Ectodermal cell (in vitro differentiated cells): ENCODE data around the gene HSBP1L1.

Experiments
- H3K27ac ChIP-seq: 2 replicates; pipeline ENCODE4 v1.7.0; 2013; ENCODE audit warnings: mild to moderate bottlenecking, low read depth, low read length; ENCODE audit not compliant: insufficient read depth, poor library complexity, severe bottlenecking
- H3K27me3 ChIP-seq: 2 replicates; pipeline ENCODE4 v1.7.0; 2013; ENCODE audit warnings: mild to moderate bottlenecking, low read length; ENCODE audit not compliant: insufficient read depth, control insufficient read depth, poor library complexity, severe bottlenecking
- H3K36me3 ChIP-seq: one replicate; pipeline ENCODE4 v1.7.0; 2013; ENCODE audit warnings: low read length; ENCODE audit not compliant: control insufficient read depth, insufficient read depth
- H3K4me1 ChIP-seq: one replicate; pipeline ENCODE4 v1.7.0; 2013; ENCODE audit warnings: low read length; ENCODE audit not compliant: control insufficient read depth, insufficient read depth
- H3K4me3 ChIP-seq: 2 replicates; pipeline ENCODE4 v1.7.0; 2013; ENCODE audit warnings: low read depth, low read length, control low read depth; ENCODE audit not compliant: insufficient read depth
- H3K9me3 ChIP-seq: 2 replicates; pipeline ENCODE4 v1.7.0; 2013; ENCODE audit warnings: mild to moderate bottlenecking, low read length, moderate library complexity; ENCODE audit not compliant: control insufficient read depth
- WGBS, 2 experiments: methylation state at CpG; one replicate each; pipeline ENCODE4 v1.1.7; 2013; ENCODE audit warnings: missing lambda C conversion rate in 2 of 2; 5-methylcytosine and 5-hydroxymethylcytosine counted together

HSBP1L1 gene

DNA sequence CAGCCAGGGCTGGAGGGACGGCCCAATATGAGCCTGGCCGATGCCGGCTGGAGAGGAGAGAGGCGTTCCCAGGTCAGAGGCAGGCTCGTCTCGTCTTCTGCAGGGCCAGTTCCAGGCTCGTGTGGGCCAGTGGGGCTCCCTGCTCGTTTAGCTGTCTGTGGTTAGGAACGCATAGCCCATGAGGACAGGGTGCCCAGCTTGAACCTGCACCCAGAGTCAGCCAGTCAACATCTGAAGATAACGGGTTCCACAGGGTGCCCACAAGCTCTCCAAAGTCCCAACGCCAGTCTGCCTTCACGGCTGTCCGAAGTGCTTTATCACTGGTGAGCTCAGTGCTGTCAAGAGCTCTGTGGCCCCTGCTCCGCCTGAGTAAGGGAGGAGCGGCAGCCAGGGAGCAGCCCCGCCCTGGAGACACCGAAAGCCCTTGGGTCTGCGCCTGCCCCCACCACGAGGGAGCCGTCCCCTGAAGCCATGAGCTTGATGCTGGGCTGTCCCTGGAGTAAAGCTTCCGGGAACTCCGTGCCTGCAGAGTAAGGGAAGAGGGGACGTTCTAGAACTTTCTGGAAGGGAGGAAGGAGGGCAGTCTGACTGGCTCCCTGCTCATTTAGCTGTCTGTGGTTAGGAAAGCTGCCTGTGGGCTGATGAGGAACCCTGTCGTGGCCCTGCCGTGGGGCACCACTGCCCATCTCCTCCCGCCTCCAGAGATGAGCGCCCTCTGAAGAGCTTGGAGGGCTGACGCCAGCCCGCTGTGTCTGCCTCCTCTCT lies 2.7 kb upstream of the HSBP1L1 start:
- no peak overlapping the region for H3K4me3 ChIP-seq
- H3K4me1 ChIP-seq, result peaks cover 36% of the 10 kb centered on the region
- H3K27ac ChIP-seq, result no peak overlapping the region
- no peaks in the 10 kb centered on the region for H3K9me3 ChIP-seq
- H3K36me3 ChIP-seq, result no peaks in the 10 kb centered on the region
- H3K27me3 ChIP-seq, result peaks cover 43% of the 10 kb centered on the region
- WGBS, 2 experiments, result 81% methylated on average over 29 of the region's 29 CpGs

DNA sequence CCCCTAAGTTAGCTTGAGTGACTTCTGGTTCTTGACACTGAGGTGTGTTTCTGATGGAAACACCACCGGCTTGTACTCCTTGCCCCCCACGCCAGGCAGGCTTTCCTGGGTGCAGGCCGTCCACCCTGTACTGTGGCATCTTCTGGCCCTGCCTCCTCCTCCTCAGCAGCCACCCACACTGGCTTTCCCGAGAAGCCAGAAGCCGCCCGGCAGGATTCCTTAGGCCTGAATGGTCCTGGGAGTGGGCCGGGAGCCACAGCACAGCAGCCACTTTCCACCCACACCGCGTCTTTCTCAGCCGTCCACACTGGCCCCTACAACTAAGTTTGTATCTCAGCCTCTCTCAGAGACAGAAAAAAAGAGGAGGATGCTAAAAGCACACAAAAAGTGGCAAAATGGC lies 2.1 kb upstream of the HSBP1L1 start:
- H3K27ac ChIP-seq, result no peak overlapping the region

DNA sequence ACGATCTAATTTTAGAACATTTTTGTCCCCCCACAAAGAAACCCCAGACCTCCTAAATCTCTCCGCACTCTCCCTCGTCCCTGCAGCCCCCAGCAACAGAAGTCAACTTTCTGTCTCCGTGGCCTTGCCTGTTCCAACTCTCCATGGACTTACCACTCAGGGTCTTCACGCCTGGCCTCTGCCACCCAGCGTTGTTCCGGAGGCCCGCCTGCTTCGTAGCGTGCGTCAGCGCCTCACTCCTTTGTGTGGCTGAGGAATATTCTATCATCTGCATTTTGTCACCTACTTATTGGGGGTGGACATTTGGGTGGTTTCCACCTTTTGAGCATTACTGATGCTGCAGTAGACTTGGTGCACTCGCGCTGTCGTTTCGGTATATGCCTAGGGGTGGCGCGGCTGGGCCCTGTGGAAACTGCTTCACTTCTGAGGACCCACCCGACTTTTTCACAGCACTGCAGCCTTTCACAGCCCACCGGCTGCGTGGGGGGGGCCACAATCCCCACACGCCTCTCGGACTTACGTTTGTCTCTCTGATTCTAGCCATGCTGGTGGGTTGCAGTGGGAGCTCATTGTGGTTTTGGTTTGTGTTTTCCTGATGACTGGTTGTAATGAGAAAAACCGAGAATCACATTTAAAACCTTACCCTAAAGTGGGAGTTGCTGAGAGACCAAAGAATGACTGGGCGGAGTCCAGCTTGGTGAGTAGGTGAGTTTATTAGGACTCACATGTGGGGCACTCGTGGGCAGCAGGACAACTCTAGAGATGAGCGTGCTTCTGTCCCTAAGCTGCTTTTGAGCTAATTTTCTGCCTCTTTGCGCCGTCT lies 1.4 kb upstream of the HSBP1L1 start:
- Histone ChIP-seq H3K27ac (no peak overlapping the region), H3K27me3 (peaks cover 43% of the 10 kb centered on the region)
- 90 to 91% methylated on average over 30 of the region's 30 CpGs for WGBS, 2 experiments

More for the DNA sequence above, 2.1 kb upstream of the HSBP1L1 start:
- Histone ChIP-seq H3K4me3 (no peak overlapping the region), H3K36me3 (no peaks in the 10 kb centered on the region), H3K27me3 (peaks cover 43% of the 10 kb centered on the region), H3K4me1 (peaks cover 36% of the 10 kb centered on the region), H3K9me3 (no peaks in the 10 kb centered on the region)
- WGBS, 2 experiments, result 77 to 79% methylated on average over 10 of the region's 10 CpGs

DNA sequence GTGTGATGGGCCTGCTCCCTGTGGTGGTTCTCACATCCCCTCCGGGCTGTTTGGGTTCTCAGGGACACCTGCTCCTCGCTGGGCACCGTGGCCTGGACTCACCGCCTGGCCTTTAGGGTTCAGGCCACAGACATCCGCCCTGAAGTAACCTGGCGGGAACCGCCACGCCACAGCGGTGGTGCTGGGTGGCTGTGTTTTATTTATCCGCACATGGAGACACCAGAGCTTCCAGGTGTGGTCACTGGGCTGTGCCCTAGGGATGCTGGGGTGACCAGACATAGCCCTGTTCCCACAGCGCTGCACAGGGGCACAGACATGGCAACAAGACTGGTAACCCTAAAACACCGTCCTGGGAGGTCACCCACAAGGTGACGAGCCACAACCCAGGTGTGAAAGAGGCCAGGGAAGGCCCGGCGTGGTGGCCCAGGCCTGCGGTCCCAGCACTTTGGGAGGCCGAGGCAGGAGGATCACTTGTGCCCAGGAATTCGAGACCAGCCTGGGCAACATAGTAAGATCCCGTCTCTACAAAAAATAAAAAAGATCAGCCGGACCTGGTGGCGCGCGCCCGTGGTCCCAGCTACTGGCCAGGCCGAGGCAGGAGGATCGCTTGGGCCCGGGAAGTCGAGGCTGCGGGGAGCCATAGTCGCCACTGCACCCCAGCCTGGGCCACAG lies 649 bp upstream of the HSBP1L1 start:
- WGBS, 2 experiments, result 91 to 93% methylated on average over 30 of the region's 30 CpGs
- H3K4me3 ChIP-seq, result peak overlapping the region; percentile 41
- no peak overlapping the region for H3K27ac ChIP-seq
- no peaks in the 10 kb centered on the region for H3K9me3 ChIP-seq
- no peaks in the 10 kb centered on the region for H3K36me3 ChIP-seq
- peaks cover 36% of the 10 kb centered on the region for H3K4me1 ChIP-seq
- H3K27me3 ChIP-seq, result peaks cover 43% of the 10 kb centered on the region

More for the DNA sequence above, 1.4 kb upstream of the HSBP1L1 start:
- Histone ChIP-seq H3K36me3 (no peaks in the 10 kb centered on the region), H3K4me1 (peaks cover 36% of the 10 kb centered on the region), H3K9me3 (no peaks in the 10 kb centered on the region), H3K4me3 (no peak overlapping the region)

DNA sequence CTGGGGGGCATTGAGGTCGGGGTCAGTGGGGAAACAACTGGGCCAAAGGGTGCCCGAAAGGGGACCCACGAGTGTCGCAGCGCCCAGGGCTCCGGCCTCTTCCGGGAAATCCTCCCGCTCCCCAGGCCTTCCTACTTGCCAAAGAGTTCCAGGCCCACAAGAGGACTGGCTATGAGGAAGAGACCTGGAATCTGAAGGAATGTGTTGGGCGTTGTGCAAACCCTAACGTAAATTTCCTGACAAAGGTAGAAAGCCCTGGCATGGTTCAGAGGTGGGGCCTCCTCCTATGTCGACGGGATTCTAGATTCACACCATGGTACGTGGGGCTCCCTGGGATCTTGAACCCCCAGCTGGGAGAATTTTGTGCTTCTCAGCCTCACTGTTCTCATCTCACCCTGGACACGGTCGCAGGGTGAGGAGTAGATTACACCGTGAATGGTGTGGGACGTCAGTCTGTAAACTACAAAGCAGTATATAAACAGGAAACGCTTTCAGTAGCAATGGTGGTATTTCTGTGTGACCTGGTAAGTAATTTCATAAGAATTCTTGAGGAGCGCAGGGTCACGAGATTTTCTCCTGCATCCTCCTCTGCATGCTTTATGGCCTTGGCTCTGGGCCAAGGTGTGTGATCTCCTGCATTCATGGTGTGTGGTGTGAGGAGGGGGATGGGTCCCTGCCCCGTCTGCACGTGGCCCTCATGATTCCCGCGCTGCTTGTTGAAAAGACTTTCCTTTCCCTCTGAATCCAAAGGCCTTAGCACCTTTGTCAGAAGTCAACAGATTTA lies 868 bp downstream of the HSBP1L1 start:
- Histone ChIP-seq H3K27ac (no peak overlapping the region), H3K4me3 (peak overlapping the region; percentile 41), H3K27me3 (peaks cover 43% of the 10 kb centered on the region), H3K9me3 (no peaks in the 10 kb centered on the region), H3K4me1 (peaks cover 30% of the 10 kb centered on the region), H3K36me3 (no peaks in the 10 kb centered on the region)
- WGBS, 2 experiments, result 54 to 57% methylated on average over 20 to 24 of the region's 24 CpGs

DNA sequence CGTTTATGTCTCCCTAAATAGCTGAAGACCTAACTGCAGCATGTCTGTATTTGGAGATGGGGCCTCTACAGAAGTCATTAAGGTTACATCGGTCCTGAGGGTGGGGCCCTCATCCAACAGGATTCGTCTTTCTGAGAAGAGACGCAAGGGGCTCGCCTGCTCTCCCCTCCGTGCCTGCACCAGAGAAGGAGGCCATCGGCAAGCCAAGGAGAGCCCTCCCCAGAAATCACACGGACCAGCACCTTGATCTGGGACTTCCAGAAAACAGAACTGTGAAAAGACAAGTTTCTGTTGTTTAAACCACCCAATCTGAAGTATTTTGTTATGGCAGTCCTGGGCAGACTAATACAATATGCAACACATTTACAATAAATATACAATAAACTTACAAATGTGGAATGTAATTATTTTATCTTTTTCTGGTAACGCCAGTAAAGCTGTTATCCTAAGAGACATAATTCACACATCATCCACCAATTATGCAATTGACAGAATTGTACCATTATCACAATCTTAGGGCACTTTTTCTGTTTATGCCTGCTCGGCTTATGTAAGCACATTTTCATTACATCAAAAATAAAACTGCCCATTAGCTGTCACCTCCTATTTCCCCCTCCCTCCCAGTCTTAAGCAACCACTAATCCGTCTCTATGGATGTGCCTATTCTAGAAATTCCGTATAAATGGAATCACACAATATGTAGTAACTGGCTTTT lies 6.1 kb downstream of the HSBP1L1 start:
- Histone ChIP-seq H3K4me3 (no peak overlapping the region), H3K27me3 (no peaks in the 10 kb centered on the region), H3K27ac (no peak overlapping the region), H3K9me3 (no peaks in the 10 kb centered on the region), H3K36me3 (peaks cover 24% of the 10 kb centered on the region), H3K4me1 (no peaks in the 10 kb centered on the region)
- WGBS, 2 experiments, result 94 to 95% methylated on average over 12 of the region's 12 CpGs

DNA sequence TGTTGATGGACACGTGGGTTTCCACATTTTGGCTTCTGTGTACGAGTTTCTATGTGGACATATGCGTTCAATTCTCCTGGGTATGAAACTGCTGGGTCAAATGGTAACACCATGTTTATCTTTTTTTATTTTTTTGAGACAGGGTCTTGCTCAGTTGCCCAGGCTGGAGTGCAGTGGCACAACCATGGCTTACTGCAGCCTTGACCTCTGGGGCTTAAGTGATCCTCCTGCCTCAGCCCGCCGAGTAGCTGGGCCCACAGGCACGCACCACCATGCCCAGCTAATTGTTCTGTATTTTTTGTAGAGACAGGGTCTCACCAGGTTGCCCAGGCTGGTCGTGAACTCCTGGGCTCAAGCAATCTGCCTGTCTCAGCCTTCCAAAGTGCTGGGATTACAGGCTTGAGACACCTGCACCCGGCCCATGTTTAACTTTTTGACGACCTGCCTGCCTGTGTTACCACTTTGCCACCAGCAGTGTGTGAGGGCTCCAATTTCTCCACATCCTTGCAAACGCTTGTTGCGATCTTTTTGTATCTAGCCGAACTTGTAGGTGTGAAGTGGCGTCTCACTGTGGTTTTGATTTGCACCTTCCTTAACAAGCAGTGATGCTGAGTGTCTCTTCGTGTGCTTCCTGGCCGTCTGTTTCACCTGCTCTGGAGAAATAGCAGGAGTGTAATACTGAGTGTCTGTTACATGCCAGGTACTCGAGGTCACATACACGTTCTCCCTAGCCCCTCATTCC lies 6.9 kb downstream of the HSBP1L1 start:
- Histone ChIP-seq H3K36me3 (peaks cover 29% of the 10 kb centered on the region), H3K4me3 (no peak overlapping the region), H3K27ac (no peak overlapping the region), H3K27me3 (no peaks in the 10 kb centered on the region), H3K9me3 (no peaks in the 10 kb centered on the region), H3K4me1 (no peaks in the 10 kb centered on the region)
- 94 to 95% methylated on average over 17 of the region's 17 CpGs for WGBS, 2 experiments

DNA sequence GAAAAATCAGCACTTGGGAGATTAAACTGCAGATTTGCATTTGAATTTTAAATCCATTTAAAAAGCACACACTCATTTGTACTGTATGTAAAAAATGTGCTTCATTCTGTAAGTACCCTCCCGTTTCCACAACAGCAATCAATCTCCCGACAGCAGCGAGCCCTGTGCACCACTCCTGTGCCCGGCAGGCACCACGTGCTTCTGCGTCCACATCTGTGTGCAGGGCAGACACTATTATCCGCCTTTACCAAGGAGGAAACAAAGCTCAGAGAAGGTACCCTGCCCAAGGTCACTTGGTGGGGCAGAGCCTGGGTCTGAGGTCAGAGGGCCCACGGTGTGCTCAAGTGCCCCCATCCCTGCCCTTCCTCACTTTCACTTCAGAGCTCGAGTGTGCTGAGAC lies 7.5 kb downstream of the HSBP1L1 start:
- peaks cover 32% of the 10 kb centered on the region for H3K36me3 ChIP-seq
- no peak overlapping the region for H3K4me3 ChIP-seq
- 95 to 96% methylated on average over 9 of the region's 9 CpGs for WGBS, 2 experiments
- no peaks in the 10 kb centered on the region for H3K27me3 ChIP-seq
- H3K27ac ChIP-seq, result no peak overlapping the region
- no peaks in the 10 kb centered on the region for H3K4me1 ChIP-seq
- H3K9me3 ChIP-seq, result no peaks in the 10 kb centered on the region

DNA sequence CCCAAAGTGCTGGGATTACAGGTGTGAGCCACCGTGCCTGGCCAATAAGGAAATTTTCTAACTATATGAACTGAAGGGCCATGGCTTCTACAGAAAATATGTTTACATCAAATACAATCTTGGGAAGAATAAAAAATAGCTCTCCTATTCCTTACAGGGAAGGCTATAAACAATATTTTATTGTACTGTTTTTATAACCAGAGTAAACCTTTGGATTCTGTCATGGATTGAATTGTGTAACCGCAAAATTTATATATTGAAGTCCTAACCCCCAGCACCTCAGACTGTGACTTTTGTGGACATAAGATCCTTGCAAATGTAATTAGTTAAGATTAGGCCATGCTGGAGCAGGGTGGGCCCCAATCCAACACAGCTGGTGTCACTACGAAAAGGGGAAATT lies 8.3 kb downstream of the HSBP1L1 start:
- Histone ChIP-seq H3K4me1 (no peaks in the 10 kb centered on the region), H3K9me3 (no peaks in the 10 kb centered on the region), H3K27ac (no peak overlapping the region), H3K4me3 (no peak overlapping the region), H3K36me3 (peaks cover 32% of the 10 kb centered on the region), H3K27me3 (no peaks in the 10 kb centered on the region)
- 96 to 100% methylated on average over 3 of the region's 3 CpGs for WGBS, 2 experiments
